A673 (cell line): ENCODE measurements around the gene GALNTL6. TPM values are rescaled to one million over a fixed set of nuclear protein-coding genes. Genes with fewer than 3 reads are reported as not detected.
"Not testable (repeated sequence)": the region's sequence is repeated elsewhere in the genome, so short reads cannot be mapped to it uniquely, and the experiment has no call there.

Experiments used
- BruUV-seq: library from RNA; stranded (reverse); fragments of 400-500 nt; replicated peaks from 2 replicates; lab custom pipeline; 2021; lab: Mats Ljungman, UMichigan
- CTCF ChIA-PET: fragments of 300-600 bp; sonication (Branson Sonifier 250); formaldehyde crosslinking; loops from one replicate; lab custom pipeline; 2022; ENCODE audit warnings: antibody characterized with exemption; lab: Charles Lee
- POLR2A ChIA-PET: fragments of 300-600 bp; sonication (Branson Sonifier 250); formaldehyde crosslinking; loops from one replicate; lab custom pipeline; 2022; ENCODE audit warnings: antibody characterized with exemption; ENCODE audit not compliant: low non-redundant PET; lab: Charles Lee
- DNase-seq: peaks from one replicate; pipeline ENCODE4 v3.0.0-alpha.2; 2015; ENCODE audit warnings: low spot score
- H3K27ac ChIP-seq: fragments of 200-600 bp; sonication (generic); 2 replicates; pipeline ENCODE4 v1.5.1; 2016; ENCODE audit warnings: mixed run types, low read depth, mild to moderate bottlenecking, mixed read lengths, antibody characterized with exemption, low read length; ENCODE audit not compliant: poor library complexity, severe bottlenecking
- H3K27me3 ChIP-seq: fragments of 200-600 bp; sonication (generic); replicated peaks from 2 replicates; pipeline ENCODE4 v1.6.1; 2017; ENCODE audit warnings: mixed run types, low read depth, mild to moderate bottlenecking, mixed read lengths, antibody characterized with exemption, low read length; ENCODE audit not compliant: insufficient read depth, poor library complexity
- H3K36me3 ChIP-seq: fragments of 200-600 bp; sonication (generic); 2 replicates; pipeline ENCODE4 v1.6.1; 2016; ENCODE audit warnings: mixed run types, mild to moderate bottlenecking, mixed read lengths, antibody characterized with exemption, low read length; ENCODE audit not compliant: insufficient read depth, poor library complexity, severe bottlenecking
- H3K4me1 ChIP-seq: fragments of 200-600 bp; sonication (generic); 2 replicates; pipeline ENCODE4 v1.6.1; 2017; ENCODE audit warnings: mixed run types, mild to moderate bottlenecking, mixed read lengths, antibody characterized with exemption, low read length; ENCODE audit not compliant: insufficient read depth, poor library complexity, severe bottlenecking
- H3K4me3 ChIP-seq: fragments of 200-600 bp; sonication (generic); 2 replicates; pipeline ENCODE4 v1.5.1; 2016; ENCODE audit warnings: low read depth, mixed run types, mild to moderate bottlenecking, mixed read lengths, low read length; ENCODE audit not compliant: poor library complexity, severe bottlenecking
- H3K9me3 ChIP-seq: fragments of 200-600 bp; sonication (generic); 2 replicates; pipeline ENCODE4 v1.6.1; 2016; ENCODE audit warnings: mixed run types, low read depth, mild to moderate bottlenecking, mixed read lengths, antibody characterized with exemption, low read length; ENCODE audit not compliant: poor library complexity, severe bottlenecking
- CTCF ChIP-seq: fragments of 300-800, 200-600 bp; sonication (generic); conservative IDR thresholded peaks from 2 replicates; pipeline ENCODE4 v1.5.1; 2017; ENCODE audit warnings: low read depth, mild to moderate bottlenecking, antibody characterized with exemption, low read length, moderate library complexity, mixed read lengths
- EZH2 ChIP-seq: fragments of 200-600 bp; sonication (generic); IDR thresholded peaks from 2 replicates; pipeline ENCODE4 v1.6.1; 2017; ENCODE audit warnings: borderline replicate concordance, low read depth, mild to moderate bottlenecking, mixed read lengths, antibody characterized with exemption, low read length; ENCODE audit not compliant: poor library complexity, severe bottlenecking
- intact Hi-C: fragments of 100-400 bp; cut with micrococcal nuclease; formaldehyde crosslinking; loops from one replicate; pipeline ENCODE4 v1.10.0; 2022; ENCODE audit not compliant: unreplicated experiment
- total RNA-seq: library from RNA; stranded (reverse); gene quantifications from 2 replicates; pipeline ENCODE4 v1.2.3, GENCODE V29; 2021

GALNTL6 gene
- total RNA-seq, 1 experiment from 2014 or later, result 0.30 TPM

- H3K9me3 ChIP-seq, result peaks cover 5% of the 10 kb centered on the region
- TF ChIP-seq EZH2 (no peak), CTCF (no peak)
- no peaks in the 10 kb centered on the region for H3K27me3 ChIP-seq
- ChIA-PET POLR2A (no interaction called here), CTCF (no interaction called here)
- no peak for DNase-seq
- intact Hi-C loops, result no loop called here
- BruUV-seq, result no TSS peak
- H3K27ac ChIP-seq, result no peak overlapping the region
- H3K4me1 ChIP-seq, result no peaks in the 10 kb centered on the region
- no peaks in the 10 kb centered on the region for H3K36me3 ChIP-seq
- no peak overlapping the region for H3K4me3 ChIP-seq
Measured at GRCh38 chr4:172974586-172974985, 1161.4 kb downstream of the GALNTL6 start.

- Histone ChIP-seq H3K27ac (no peak overlapping the region), H3K27me3 (no peaks in the 10 kb centered on the region), H3K9me3 (no peaks in the 10 kb centered on the region), H3K4me1 (no peaks in the 10 kb centered on the region), H3K4me3 (no peak overlapping the region), H3K36me3 (no peaks in the 10 kb centered on the region)
- ChIA-PET POLR2A (no interaction called here), CTCF (no interaction called here)
- intact Hi-C loops, result no loop called here
- DNase-seq, result no peak
- TF ChIP-seq EZH2 (no peak), CTCF (no peak)
- BruUV-seq, result no TSS peak
Measured at GRCh38 chr4:172975651-172976229, 1162.5 kb downstream of the GALNTL6 start.

- POLR2A ChIA-PET, CTCF ChIA-PET, H3K36me3 ChIP-seq, H3K9me3 ChIP-seq, intact Hi-C loops, H3K27me3 ChIP-seq, DNase-seq, BruUV-seq, H3K4me3 ChIP-seq, H3K4me1 ChIP-seq, H3K27ac ChIP-seq: not testable (repeated sequence)
Measured at GRCh38 chr4:172977491-172978041, 1164.4 kb downstream of the GALNTL6 start.

- no peaks in the 10 kb centered on the region for H3K27me3 ChIP-seq
- DNase-seq, result no peak
- intact Hi-C loops, result no loop called here
- H3K36me3 ChIP-seq, result no peaks in the 10 kb centered on the region
- no peak overlapping the region for H3K4me3 ChIP-seq
- H3K4me1 ChIP-seq, result peaks cover 7% of the 10 kb centered on the region
- TF ChIP-seq CTCF, result no peak
- no peak for TF ChIP-seq EZH2
- ChIA-PET POLR2A (interaction anchor here (0.5 kb wide), 1 partner anchor 749 kb away, joined by 4 read pairs; no protein-coding TSS in a partner anchor), CTCF (no interaction called here)
- no peaks in the 10 kb centered on the region for H3K9me3 ChIP-seq
- no TSS peak for BruUV-seq
- no peak overlapping the region for H3K27ac ChIP-seq
Measured at GRCh38 chr4:172978848-172979247, 1165.6 kb downstream of the GALNTL6 start.
